ENCODE data around the gene ALDH3B2.

The ALDH3B2 gene

GRCh38 chr11:67635231-67635521, 39.2 kb downstream of the ALDH3B2 start:
- Histone ChIP-seq H2BK120ac (ENCODE audit: low read depth, low read length) (no peak overlapping the region), H3K56ac (ENCODE audit: low read length) (no peak overlapping the region), H3K27me3 (ENCODE audit: insufficient read depth, low read length, poor library complexity) (no peaks in the 10 kb centered on the region), H3K4me1 (ENCODE audit: control insufficient read depth, low read depth, low read length) (peaks cover 5% of the 10 kb centered on the region), H4K8ac (ENCODE audit: low read depth, low read length) (no peak overlapping the region), H2BK15ac (replicated peaks; ENCODE audit: low read depth) (no peak overlapping the region), H3K9ac (ENCODE audit: low read length) (no peak overlapping the region), H3K23ac (ENCODE audit: low read length) (no peak overlapping the region), H3K4me3 (ENCODE audit: low read length) (no peak overlapping the region), H4K5ac (ENCODE audit: low read length) (no peak overlapping the region), H3K36me3 (ENCODE audit: control insufficient read depth, insufficient read depth, low read length) (no peaks in the 10 kb centered on the region), H3K79me2 (ENCODE audit: control insufficient read depth, insufficient read depth, low read length) (no peaks in the 10 kb centered on the region), H2BK5ac (ENCODE audit: low read length) (no peak overlapping the region), H3K27ac (ENCODE audit: low read depth, low read length) (no peak overlapping the region), H3K4ac (ENCODE audit: low read depth, low read length) (no peak overlapping the region), H3K18ac (ENCODE audit: low read length) (no peak overlapping the region), H3K79me1 (ENCODE audit: low read length) (no peaks in the 10 kb centered on the region), H3K4me2 (ENCODE audit: low read length) (no peak overlapping the region), H2AK5ac (ENCODE audit: low read length) (no peak overlapping the region)
- DNase-seq = no peak
- no CpG with 5 or more reads among the region's 4 CpGs for WGBS (ENCODE audit: extremely low coverage, insufficient coverage, low lambda C conversion rate)

DNA sequence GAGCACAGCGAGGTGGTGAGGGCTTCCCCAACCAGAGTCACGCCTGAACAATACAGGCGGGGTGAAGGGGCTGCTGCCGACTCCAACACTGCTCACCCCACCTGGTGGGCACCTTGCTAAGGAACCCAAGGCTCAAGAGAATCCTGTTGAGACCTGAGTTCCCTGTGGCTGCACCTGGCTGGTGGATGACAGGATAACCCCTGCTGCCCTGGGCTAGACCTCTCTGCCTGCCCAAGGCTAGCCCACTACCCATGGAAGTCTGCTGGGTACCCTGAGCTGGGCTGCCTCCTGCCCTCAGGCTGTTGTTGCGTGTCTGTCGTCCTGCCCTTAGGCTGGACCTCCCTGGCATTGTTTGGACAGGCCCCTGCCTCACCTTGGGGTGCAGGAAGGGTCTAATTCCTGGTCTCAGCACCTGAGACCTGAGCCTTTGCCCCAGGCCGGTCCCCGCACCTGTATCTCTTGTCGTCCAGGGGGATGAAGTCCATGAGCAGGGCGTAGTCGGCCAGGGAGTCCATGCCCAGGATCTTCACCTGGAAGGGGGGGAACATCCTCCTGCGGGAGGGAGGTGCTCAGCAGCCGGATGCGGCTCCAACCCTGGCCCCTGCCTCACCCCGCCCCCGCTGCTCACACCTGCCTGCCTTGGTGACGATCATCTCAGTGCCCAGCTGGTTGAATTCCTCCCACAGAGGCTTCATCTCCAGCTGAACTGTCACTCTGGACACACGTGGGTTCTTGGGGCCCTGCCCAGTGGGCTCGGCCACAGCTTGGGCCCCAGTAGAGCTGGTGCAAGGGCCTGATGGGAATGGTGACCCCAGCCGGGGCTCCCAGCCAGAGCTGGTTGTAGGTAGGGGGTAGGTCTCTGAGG, 39.8 kb downstream of the ALDH3B2 start:
- WGBS (ENCODE audit: extremely low coverage, insufficient coverage, low lambda C conversion rate) = no CpG with 5 or more reads among the region's 20 CpGs
- Histone ChIP-seq H3K79me2 (ENCODE audit: control insufficient read depth, insufficient read depth, low read length) (no peaks in the 10 kb centered on the region), H3K18ac (ENCODE audit: low read length) (no peak overlapping the region), H3K4me2 (ENCODE audit: low read length) (no peak overlapping the region), H3K36me3 (ENCODE audit: control insufficient read depth, insufficient read depth, low read length) (no peaks in the 10 kb centered on the region), H2BK120ac (ENCODE audit: low read depth, low read length) (no peak overlapping the region), H3K4me3 (ENCODE audit: low read length) (no peak overlapping the region), H3K4ac (ENCODE audit: low read depth, low read length) (no peak overlapping the region), H3K4me1 (ENCODE audit: control insufficient read depth, low read depth, low read length) (peaks cover 5% of the 10 kb centered on the region), H3K27ac (ENCODE audit: low read depth, low read length) (no peak overlapping the region), H3K9ac (ENCODE audit: low read length) (no peak overlapping the region), H3K56ac (ENCODE audit: low read length) (no peak overlapping the region), H2AK5ac (ENCODE audit: low read length) (no peak overlapping the region), H3K23ac (ENCODE audit: low read length) (no peak overlapping the region), H4K8ac (ENCODE audit: low read depth, low read length) (no peak overlapping the region), H3K27me3 (ENCODE audit: insufficient read depth, low read length, poor library complexity) (no peaks in the 10 kb centered on the region), H3K79me1 (ENCODE audit: low read length) (no peaks in the 10 kb centered on the region), H4K5ac (ENCODE audit: low read length) (no peak overlapping the region), H2BK15ac (replicated peaks; ENCODE audit: low read depth) (no peak overlapping the region), H2BK5ac (ENCODE audit: low read length) (no peak overlapping the region)
- no peak for DNase-seq

GRCh38 chr11:67633758-67634365, 40.6 kb downstream of the ALDH3B2 start:
- H3K56ac ChIP-seq (ENCODE audit: low read length) = no peak overlapping the region
- peaks cover 5% of the 10 kb centered on the region for H3K4me1 ChIP-seq (ENCODE audit: control insufficient read depth, low read depth, low read length)
- H3K4ac ChIP-seq (ENCODE audit: low read depth, low read length) = no peak overlapping the region
- no peak overlapping the region for H3K23ac ChIP-seq (ENCODE audit: low read length)
- no peak overlapping the region for H3K4me3 ChIP-seq (ENCODE audit: low read length)
- no peaks in the 10 kb centered on the region for H3K79me1 ChIP-seq (ENCODE audit: low read length)
- no peak overlapping the region for H3K27ac ChIP-seq (ENCODE audit: low read depth, low read length)
- no peak overlapping the region for H3K9ac ChIP-seq (ENCODE audit: low read length)
- no peak overlapping the region for H4K5ac ChIP-seq (ENCODE audit: low read length)
- no peak overlapping the region for H4K8ac ChIP-seq (ENCODE audit: low read depth, low read length)
- no peak overlapping the region for H3K4me2 ChIP-seq (ENCODE audit: low read length)
- H3K79me2 ChIP-seq (ENCODE audit: control insufficient read depth, insufficient read depth, low read length) = no peaks in the 10 kb centered on the region
- no peak overlapping the region for H2BK5ac ChIP-seq (ENCODE audit: low read length)
- no peak overlapping the region for H3K18ac ChIP-seq (ENCODE audit: low read length)
- H3K27me3 ChIP-seq (ENCODE audit: insufficient read depth, low read length, poor library complexity) = no peaks in the 10 kb centered on the region
- no CpG with 5 or more reads among the region's 22 CpGs for WGBS (ENCODE audit: extremely low coverage, insufficient coverage, low lambda C conversion rate)
- H2BK120ac ChIP-seq (ENCODE audit: low read depth, low read length) = no peak overlapping the region
- no peaks in the 10 kb centered on the region for H3K36me3 ChIP-seq (ENCODE audit: control insufficient read depth, insufficient read depth, low read length)
- no peak for DNase-seq
- no peak overlapping the region for H2AK5ac ChIP-seq (ENCODE audit: low read length)
- H2BK15ac ChIP-seq (replicated peaks; ENCODE audit: low read depth) = no peak overlapping the region

DNA sequence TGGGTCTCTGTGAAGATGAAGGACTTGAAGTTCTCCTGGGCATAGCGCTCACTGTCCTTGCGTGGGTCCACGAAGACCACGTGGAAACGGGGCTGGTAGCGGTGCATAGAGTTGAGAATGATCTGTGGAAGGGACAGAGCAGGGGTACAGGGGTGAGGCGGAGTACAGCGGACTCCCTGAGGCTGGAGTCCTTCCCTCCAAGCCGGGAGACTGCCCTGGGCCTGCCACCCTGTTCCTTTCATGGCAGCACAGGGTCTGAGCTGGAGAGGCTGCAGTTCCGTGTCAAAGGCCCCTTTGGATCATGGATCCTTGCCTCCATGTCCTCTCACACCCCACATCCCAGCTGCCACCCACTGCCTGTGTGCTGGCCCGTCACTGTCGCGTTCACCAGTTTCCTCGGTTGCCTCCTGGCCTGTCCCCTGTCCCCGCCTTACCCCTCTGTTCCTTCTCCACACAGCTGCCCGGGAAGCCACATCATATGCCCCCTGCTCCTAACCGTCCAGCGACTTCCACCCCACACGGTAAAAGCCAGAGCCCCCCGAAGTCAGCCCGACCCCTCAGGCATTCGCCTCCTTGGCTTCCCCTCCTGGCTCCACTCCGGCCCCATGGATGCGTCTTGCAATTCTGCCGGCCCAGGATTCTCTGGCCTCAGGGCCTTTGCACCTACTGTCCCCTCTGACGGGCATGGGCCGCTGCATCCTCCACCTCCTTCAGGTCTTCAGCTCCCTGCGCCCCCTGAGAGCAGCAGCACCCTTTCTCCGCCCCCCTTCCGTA, 41.3 kb downstream of the ALDH3B2 start:
- DNase-seq = no peak
- Histone ChIP-seq H4K5ac (ENCODE audit: low read length) (no peak overlapping the region), H2AK5ac (ENCODE audit: low read length) (no peak overlapping the region), H3K36me3 (ENCODE audit: control insufficient read depth, insufficient read depth, low read length) (no peaks in the 10 kb centered on the region), H3K4me1 (ENCODE audit: control insufficient read depth, low read depth, low read length) (peaks cover 5% of the 10 kb centered on the region), H3K18ac (ENCODE audit: low read length) (no peak overlapping the region), H4K8ac (ENCODE audit: low read depth, low read length) (no peak overlapping the region), H3K4me3 (ENCODE audit: low read length) (no peak overlapping the region), H3K79me2 (ENCODE audit: control insufficient read depth, insufficient read depth, low read length) (no peaks in the 10 kb centered on the region), H3K27me3 (ENCODE audit: insufficient read depth, low read length, poor library complexity) (no peaks in the 10 kb centered on the region), H3K23ac (ENCODE audit: low read length) (no peak overlapping the region), H3K9ac (ENCODE audit: low read length) (no peak overlapping the region), H2BK15ac (replicated peaks; ENCODE audit: low read depth) (no peak overlapping the region), H3K4me2 (ENCODE audit: low read length) (no peak overlapping the region), H2BK120ac (ENCODE audit: low read depth, low read length) (no peak overlapping the region), H3K4ac (ENCODE audit: low read depth, low read length) (no peak overlapping the region), H3K79me1 (ENCODE audit: low read length) (no peaks in the 10 kb centered on the region), H3K27ac (ENCODE audit: low read depth, low read length) (no peak overlapping the region), H3K56ac (ENCODE audit: low read length) (peak overlapping the region; percentile 15), H2BK5ac (ENCODE audit: low read length) (no peak overlapping the region)
- no CpG with 5 or more reads among the region's 30 CpGs for WGBS (ENCODE audit: extremely low coverage, insufficient coverage, low lambda C conversion rate)

DNA sequence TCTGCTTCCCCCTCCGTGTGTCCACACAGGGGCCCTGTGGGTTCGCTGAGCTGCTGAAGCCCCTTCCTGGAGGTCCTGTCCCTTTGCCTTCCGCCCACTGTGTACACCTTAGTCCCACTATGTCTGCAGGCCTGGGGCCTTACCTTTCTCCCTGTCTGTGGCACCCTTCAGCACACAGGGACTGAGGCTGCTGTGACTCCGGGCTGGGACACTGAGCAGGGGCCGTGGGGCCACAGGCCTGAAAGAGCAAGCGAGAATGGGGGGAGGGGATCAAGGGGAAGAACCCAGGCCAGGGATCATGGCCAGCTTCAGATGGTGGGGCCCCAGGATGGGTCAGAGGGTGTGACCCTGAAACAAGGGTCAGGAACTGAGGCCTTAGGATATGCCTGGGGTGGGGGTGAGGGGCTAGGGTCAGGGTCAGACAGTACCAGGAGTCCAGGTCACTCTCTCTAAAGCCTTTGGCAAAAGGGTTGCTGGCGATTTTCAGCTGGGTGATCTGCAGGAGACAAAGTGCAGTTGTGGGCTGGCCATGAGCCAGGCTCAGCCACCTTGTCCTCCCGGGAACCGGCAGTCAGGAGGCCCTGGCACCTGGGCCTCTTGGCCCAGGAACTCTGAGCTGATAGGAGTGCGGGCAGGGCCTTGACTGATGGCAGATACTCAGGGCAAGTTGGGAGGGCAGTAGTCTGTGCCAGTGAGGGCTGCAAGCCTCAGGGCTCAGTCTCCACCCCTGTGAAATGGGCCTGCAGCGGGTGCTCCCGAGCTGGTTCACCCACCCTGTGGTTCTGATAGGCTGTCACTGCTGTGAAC, 42.0 kb downstream of the ALDH3B2 start:
- Histone ChIP-seq H3K27ac (ENCODE audit: low read depth, low read length) (no peak overlapping the region), H3K79me2 (ENCODE audit: control insufficient read depth, insufficient read depth, low read length) (no peaks in the 10 kb centered on the region), H3K4me1 (ENCODE audit: control insufficient read depth, low read depth, low read length) (peaks cover 5% of the 10 kb centered on the region), H3K56ac (ENCODE audit: low read length) (peak overlapping the region; percentile 35), H4K5ac (ENCODE audit: low read length) (no peak overlapping the region), H2BK5ac (ENCODE audit: low read length) (no peak overlapping the region), H2BK120ac (ENCODE audit: low read depth, low read length) (no peak overlapping the region), H3K79me1 (ENCODE audit: low read length) (no peaks in the 10 kb centered on the region), H2BK15ac (replicated peaks; ENCODE audit: low read depth) (no peak overlapping the region), H3K18ac (ENCODE audit: low read length) (no peak overlapping the region), H3K4me2 (ENCODE audit: low read length) (no peak overlapping the region), H3K4me3 (ENCODE audit: low read length) (no peak overlapping the region), H2AK5ac (ENCODE audit: low read length) (no peak overlapping the region), H4K8ac (ENCODE audit: low read depth, low read length) (no peak overlapping the region), H3K4ac (ENCODE audit: low read depth, low read length) (no peak overlapping the region), H3K36me3 (ENCODE audit: control insufficient read depth, insufficient read depth, low read length) (no peaks in the 10 kb centered on the region), H3K9ac (ENCODE audit: low read length) (peak overlapping the region; percentile 9), H3K27me3 (ENCODE audit: insufficient read depth, low read length, poor library complexity) (no peaks in the 10 kb centered on the region), H3K23ac (ENCODE audit: low read length) (no peak overlapping the region)
- no peak for DNase-seq
- no CpG with 5 or more reads among the region's 12 CpGs for WGBS (ENCODE audit: extremely low coverage, insufficient coverage, low lambda C conversion rate)
